ENCODE results near the gene FAM111B.

- no peak for TF ChIP-seq CTCF (IDR thresholded peaks at IDR 0.05)
- TF ChIP-seq POLR2A (IDR thresholded peaks at IDR 0.05), result no peak
These were observed 7.3 kb downstream of the FAM111B start for GRCh38 chr11:59114344-59114743.
